Measurements from ENCODE around the gene POFUT1.
"Not testable (repeated sequence)": the region's sequence is repeated elsewhere in the genome, so short reads cannot be mapped to it uniquely, and the experiment has no call there.

The POFUT1 gene

DNA sequence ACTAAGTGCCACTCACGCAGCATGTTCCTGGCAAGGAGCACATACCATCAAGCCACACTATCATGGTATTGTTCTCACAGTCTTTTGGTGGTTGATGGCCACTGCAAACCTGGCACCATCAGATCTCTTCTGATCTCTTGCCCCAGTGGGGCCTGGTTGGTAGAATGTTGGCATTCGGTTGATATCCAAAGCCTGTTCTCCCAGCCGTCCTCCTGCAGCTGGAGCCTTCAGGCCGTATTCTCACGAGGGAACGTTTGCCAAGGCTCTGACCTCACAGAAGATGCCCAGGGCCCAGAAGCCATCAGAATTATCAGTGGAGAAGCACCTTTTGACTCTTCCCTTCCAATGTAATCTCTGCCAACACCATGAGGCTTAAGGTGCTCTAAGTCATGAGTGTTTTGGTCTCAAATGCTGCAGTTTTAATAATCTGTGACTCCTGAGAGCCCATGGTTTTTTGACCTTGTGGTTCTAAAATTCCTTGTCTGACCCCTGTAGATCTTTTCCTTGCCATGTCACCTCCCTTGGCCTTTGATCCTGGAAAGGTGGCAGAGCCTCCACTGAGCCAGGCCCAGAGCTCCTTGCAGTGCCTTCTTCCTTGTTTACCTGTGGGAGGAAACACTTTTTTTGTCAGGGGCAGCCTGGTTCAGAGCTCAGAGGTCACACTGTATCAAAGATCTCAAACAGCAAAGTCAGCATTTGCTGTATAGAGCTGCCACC, 27.8 kb downstream of the POFUT1 start:
- no peak for DNase-seq (ENCODE audit: low read depth)

DNA sequence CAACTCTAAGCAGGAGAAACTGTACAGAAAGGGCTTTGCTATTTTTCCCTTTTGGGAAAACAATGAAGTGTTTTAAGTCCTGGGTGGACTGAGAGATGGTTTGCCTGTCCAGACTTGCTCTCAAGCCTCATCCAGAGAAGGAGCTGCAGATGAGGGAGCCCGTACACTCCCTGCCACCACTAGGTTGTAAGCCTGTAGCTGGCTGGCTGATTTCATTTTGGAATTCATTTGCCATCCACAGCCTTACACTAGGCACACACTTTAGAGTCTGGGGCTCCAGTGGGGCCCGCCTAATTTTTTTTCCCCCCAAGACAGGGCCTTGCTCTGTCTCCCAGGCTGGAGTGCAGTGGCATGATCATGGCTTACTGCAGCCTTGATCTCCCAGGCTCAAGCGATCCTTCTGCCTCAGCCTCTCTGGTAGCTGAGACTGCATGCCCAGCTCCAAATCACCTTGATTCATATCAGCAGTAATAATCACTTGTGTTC, 28.4 kb downstream of the POFUT1 start:
- DNase-seq (ENCODE audit: low read depth): no peak

DNA sequence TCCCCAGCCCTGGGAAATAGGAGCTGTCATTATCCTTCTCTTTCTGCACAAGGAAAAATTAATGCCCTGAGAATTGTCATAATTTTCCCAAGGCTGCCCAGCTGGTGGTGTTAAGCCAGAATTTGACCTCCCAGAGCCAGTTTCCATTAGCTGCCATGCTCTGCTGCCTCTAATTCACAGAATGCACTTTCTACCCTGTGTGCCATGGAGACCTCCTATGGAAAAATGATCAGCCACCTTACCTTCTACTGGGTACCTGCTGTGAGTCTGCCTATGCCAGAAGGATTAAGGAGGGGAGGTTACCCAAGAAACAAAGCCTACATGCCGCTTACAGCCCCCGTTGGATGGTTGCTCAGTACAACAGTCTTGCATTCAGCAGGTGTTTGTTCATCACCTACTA, 29.1 kb downstream of the POFUT1 start:
- no peak for DNase-seq (ENCODE audit: low read depth)

DNA sequence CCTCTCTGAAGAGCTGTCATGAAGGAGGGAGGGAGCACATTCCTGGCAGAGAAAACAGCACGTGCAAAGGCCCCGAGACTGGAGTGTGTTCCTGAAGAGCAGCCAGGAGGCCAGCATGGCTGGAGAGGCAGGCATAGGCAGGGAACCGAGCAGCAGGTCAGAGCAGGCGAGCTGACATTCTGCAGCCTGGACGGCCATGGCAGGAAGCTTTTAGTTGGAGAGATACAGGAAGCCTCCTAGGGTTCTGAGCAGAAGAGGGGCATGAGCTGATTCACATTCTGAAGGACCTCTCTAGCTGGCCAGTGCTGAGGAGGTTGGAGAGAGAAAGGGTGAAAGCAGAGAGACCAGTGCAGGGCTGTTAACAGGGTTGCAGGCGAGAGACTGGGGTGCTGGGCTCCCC, 29.7 kb downstream of the POFUT1 start:
- DNase-seq (ENCODE audit: low read depth): no peak

DNA sequence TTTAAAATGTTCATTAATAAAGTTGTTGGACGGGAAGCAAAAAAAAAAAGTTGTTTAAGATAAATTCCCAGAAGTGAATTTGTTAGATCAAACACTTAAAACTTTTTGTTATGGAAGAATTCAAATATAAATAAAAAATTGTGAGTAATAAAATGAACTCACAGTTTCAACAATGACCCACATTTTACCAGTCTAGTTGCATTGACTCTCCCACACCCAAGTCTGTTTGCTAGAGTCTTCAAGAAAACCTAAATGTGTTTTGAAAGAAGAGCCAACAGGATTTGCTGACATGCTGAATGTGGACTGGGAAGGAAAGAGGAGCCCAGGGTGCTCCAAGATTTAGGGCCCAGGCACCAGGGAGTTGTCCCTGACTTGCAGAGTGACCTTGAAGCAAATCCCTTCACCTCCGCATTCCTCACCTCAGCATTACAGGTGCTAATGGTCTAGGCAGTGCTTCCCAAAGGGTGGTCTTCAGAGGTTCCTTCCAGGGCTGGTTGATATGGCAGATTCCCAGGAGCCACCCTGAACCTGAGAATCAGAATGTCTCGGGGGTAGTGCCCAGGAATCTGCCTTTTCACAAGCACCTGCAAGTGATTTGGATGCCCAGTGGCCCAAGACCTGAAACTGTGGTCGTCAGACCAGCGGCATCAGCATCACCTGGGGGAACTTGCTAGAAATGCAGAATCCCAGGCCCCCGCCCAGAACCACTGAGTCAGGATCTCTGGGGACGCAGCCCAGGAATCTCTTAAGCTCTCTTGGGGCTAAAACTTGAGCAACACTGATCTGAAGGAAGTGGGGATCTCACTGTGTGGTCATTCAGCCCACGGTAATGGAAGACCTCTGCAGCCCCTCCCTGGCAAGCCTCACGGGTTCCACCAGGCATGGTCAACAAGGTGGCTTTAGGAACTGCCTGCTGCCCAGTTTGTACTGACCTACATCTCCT, 31.1 kb downstream of the POFUT1 start:
- no peak for DNase-seq (ENCODE audit: low read depth)

DNA sequence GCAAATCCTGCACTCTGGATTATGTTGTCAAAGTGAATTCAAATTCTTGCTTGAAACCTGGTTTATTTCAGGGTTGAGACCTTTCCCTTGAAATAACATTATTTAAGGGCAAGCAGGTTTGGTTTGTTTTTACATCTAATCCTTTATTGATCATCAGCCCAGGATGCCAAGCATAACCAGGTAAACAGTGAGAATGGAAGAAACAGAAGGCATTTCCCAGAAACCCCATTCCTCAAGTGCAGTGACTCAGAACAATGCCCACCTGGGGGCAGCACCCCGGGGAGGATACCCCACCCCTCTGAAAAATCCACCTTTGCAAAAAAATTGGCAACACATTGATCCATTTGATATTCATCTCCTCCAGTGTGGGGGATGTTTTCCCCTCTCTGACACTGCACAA, 32.5 kb downstream of the POFUT1 start:
- no peak for DNase-seq (ENCODE audit: low read depth)

DNA sequence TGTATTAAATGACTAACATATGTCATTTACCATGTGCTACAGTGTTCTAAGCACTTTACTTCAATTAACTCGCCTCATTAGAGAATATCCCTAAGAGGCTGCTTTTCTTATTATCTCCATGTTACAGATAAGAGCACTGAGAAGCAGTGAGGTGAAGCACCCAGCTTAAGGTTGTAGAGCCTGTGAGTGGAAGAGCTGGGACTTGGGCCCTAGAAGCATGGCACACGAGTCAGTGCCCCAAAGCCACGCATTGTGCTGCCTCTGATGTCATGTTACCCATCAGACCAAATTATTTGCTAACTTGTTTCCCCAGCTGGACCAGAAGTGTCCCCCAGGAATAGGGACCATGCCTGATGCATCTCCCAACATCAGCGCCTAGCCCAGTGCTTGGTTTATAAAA, 34.1 kb downstream of the POFUT1 start:
- DNase-seq (ENCODE audit: low read depth): no peak

DNA sequence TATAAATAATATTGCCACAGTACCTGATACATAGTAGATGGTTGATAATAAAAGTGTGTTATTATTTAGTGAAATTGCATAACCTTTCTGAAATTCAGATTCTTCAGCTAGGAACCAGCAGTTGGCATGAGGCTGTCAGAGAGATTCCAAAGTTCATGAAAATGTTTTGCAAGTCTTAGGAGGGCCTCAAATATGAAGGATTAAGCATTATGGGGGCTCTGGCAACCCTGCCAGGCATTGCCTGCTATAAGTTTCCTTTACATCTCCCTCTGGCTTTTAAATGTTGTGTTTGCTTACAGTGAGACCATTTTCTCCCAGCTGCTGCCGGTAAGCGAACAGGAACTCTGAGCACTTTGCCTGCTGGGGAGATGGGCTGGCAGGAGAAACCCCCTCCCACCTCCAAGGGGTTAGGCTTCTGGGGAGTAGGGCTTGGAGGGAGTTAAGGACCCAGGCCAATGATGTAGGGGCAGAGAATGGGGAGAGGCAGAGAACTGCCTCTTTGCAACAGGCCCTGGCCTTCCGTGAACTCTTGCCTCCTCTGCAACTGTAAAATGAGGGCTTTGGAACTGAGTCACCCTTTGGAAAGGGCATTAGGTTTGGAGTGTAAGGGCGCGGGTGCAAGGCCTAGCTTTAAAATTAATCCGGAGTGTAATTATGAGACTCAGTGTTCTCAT, 36.6 kb downstream of the POFUT1 start:
- no peak for DNase-seq (ENCODE audit: low read depth)

DNA sequence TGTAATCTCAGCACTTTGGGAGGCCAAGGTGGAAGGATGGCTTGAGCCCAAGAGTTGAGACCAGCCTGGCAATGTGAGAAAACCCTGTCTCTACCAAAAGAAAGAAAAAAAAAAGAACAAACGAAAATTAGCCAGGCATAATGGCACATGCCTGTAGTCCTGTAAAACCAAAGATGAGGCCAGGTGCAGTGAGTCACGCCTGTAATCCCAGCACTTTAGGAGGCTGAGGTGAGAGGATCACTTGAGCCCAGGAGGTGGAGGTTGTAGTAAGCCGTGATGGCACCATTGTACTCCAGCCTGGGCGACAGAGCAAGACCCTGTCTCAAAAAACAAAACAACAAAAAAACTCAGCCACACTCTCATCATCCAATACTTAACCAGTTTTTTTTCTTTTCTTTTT, 37.3 kb downstream of the POFUT1 start:
- no peak for DNase-seq (ENCODE audit: low read depth)

DNA sequence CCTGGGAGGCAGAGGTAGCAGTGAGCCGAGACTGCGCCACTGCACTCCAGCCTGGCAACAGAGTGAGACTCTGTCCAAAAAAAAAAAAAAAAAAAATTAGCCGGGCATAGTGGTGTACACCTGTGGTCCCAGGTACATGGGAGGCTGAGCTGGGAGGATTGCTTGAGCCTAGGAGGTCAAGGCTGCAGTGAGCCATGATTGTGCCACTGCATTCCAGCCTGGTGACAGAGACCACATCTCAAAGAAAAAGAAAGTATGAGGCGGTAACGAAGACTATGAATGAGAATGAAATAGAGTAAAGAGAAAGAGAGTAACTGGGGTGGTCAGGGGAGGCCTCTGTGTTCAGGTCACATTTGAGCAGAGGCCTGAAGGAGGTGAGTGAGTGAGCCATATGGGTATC, 38.5 kb downstream of the POFUT1 start:
- not testable (repeated sequence) for DNase-seq (ENCODE audit: low read depth)

DNA sequence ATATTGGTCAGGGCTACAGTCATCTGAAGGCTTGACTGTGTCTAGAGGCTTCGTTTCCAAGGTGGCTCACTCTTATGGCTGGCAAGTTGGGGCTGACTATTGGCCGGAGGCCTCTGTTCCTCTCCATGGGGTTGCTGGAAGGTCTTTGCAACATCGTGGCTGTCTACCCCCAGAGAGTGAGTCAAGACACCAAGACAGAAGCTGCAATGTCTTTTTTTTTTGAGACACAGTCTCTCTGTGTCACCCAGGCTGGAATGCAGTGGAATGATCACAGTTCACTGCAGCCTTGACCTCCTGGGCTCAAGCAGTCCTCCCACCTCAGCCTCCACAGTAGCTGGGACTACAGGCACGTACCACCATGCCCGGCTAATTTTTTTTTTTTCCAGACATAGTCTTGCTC, 40.4 kb downstream of the POFUT1 start:
- DNase-seq (ENCODE audit: low read depth): no peak

DNA sequence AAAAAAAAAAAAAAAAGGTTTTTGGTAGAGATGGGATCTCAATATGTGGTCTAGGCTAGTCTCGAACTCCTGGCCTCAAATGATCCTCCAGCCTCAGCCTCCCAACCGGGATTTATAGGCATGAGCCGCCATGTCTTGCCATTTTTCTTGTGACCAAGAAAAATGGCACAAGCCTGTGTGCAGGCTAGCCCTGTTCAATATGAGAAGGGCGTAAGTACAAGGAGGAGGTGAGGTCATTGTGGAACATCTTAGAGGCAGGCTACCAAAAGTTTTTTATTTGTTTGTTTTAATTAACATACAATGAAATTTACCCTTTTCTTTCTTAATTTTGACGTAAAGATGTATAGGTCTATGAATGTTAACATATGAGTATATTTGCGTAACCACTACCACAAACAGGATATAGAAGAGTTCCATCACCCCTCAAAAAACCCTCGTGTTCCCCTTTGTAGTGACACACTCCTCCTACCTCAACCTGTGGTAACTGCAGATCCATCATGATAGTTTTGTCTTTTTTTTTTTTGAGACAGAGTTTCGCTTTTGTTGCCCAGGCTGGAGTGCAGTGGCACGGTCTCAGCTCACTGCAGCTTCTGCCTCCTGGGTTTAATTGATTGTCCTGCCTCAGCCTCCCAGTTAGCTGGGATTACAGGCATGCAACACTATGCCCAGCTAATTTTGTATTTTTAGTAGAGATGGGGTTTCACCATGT, 41.5 kb downstream of the POFUT1 start:
- DNase-seq (ENCODE audit: low read depth): no peak

DNA sequence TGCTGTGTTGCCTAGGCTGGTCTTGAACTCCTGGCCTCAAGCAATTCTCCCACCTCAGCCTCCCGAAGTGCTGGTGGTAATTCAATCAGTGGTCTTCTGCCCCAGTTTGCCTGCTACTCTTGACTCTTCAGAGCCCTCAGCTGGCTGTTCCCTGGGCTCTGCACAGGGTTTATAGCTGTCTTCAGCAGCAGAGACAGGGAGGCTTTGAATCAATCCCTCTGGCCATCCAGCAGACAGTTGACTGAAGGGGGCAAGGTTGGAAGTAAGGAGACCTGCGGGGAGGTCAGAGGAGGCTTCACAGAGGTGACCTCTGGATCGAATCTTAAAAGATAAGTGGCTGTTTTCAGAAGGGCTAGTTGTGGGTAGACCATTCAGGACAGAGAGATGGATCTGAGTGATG, 43.8 kb downstream of the POFUT1 start:
- no peak for DNase-seq (ENCODE audit: low read depth)

DNA sequence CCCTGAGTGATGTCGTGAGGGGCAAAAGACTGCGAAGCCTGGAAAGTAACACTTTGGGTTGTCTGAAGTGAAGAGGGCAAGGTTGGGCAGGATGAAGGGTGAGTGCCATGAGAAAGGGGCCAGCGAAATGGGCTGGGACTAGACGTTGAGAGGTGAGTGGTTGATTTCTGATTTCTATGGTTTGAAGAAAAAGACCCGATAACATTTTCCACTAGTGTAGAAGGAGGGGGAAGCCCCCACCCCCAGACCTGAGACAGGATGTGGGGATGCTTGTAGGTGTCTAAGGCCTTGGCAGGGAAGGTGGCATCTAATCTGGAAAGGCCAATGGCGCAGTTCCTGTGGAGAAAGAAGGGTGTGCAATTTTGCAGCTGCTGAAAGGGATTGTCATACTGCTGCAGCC, 44.5 kb downstream of the POFUT1 start:
- DNase-seq (ENCODE audit: low read depth): no peak

DNA sequence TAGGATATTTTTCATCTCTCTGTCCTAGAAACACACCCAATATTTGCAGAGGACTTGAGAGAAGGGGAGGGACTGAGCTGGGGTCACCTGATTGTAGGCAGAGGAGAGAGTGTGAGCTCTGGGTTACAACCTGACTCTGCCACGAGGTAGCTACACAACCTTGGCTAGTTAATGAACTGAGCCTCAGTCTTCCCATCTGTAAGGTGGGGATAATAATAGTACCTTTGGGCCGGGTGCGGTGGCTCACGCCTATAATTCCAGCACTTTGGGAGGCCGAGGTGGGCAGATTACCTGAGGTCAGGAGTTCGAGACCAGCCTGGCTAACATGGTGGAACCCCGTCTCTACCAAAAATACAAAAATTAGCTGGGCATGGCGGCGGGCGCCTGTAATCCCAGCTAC, 53.3 kb downstream of the POFUT1 start:
- not testable (repeated sequence) for DNase-seq (ENCODE audit: low read depth)

DNA sequence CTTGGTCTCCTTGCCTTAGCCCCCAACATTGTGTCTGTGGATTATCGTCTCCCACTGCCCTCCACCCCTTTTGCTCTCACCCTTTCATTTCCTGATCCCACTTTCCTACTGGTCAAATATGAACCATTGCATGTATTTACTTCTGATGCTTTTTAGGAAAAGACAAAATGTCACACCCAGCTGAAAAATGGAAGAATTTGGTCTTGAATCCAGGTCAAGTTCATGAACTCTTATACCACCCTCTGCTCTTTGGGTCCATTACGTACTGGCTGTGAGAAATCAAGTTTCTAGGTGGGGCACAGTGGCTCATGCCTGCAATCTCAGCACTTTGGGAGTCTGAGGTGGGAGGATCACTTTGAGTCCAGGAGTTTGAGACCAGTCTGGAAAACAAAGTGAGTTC, 54.0 kb downstream of the POFUT1 start:
- DNase-seq (ENCODE audit: low read depth): no peak

DNA sequence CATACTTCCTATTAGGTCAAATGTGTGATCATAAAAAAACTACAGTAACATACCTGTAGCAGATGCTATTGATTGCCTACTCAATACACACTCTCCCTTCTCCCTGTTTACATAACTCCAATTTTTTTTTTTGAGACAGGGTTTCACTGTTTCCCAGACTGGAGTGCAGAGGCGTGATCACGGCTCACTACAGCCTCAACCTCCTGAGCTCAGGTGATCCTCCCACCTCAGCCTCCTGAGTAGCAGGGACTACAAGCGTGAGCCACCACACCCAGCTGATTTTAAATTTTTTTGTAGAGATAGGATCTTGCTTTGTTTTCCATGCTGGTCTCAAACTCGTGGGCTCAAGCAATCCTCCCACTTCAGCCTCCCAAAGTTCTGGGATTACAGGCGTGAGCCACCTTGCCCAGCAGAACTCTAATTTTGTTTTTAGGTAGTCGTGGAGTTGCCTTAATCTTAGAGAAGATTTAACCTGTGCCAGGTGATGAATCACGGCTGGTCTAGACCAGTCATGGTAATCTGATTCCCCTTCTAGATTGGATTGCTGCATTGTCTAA, 55.8 kb downstream of the POFUT1 start:
- no peak for DNase-seq (ENCODE audit: low read depth)

DNA sequence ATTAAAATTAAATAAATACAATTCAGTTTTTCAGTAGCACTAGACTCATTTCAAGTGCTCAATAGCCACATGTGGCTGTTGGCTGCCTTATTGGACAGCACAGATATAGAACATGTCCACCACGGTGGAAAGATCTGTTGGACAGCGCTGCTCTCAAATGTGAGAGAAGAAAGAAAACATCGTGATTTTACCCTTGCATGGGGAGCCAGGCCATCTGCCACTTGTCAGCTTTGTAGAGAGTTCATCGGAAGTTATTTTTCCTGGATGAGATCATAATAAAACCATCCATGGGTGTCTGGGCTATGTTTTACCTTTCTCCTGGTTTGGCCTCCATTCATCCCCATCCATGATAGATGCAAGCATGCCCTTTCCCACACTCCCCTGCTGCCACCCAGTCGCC, 63.9 kb downstream of the POFUT1 start:
- no peak for DNase-seq (ENCODE audit: low read depth)

DNA sequence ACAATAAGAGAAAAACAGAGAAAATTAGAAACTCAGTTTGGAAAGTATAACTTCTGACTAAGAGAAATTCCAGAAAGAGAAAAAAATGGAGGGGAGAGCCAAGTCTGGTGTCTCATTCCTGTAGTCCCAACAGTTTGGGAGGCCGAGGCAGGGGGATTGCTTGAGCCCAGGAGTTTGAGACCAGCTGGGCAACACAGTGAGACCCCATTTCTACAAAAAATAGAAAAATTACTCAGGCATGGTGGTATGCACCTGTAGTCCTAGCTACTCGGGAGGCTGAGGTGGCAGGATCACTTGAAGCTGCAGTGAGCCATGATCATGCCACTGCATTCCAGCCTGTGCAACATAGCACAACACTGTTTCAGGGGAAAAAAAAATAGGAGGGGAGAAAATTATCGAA, 66.7 kb downstream of the POFUT1 start:
- DNase-seq (ENCODE audit: low read depth): no peak

DNA sequence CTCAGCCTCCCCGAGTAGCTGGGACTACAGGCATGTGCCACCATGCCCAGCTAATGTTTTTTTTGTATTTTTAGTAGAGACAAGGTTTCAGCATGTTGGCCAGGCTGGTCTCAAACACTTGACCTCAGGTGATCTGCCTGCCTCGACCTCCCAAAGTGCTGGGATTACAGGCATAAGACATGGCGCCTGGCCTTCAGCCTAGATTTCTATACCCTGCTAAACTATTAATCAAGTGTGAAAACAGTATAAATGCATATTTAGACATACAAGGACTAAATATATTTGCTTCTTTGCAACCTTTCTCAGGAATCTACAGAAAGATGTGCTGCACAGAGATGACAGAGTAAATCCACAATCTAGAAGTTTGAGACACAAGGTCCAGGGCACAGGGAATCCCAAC, 67.5 kb downstream of the POFUT1 start:
- DNase-seq (ENCODE audit: low read depth): not testable (repeated sequence)

DNA sequence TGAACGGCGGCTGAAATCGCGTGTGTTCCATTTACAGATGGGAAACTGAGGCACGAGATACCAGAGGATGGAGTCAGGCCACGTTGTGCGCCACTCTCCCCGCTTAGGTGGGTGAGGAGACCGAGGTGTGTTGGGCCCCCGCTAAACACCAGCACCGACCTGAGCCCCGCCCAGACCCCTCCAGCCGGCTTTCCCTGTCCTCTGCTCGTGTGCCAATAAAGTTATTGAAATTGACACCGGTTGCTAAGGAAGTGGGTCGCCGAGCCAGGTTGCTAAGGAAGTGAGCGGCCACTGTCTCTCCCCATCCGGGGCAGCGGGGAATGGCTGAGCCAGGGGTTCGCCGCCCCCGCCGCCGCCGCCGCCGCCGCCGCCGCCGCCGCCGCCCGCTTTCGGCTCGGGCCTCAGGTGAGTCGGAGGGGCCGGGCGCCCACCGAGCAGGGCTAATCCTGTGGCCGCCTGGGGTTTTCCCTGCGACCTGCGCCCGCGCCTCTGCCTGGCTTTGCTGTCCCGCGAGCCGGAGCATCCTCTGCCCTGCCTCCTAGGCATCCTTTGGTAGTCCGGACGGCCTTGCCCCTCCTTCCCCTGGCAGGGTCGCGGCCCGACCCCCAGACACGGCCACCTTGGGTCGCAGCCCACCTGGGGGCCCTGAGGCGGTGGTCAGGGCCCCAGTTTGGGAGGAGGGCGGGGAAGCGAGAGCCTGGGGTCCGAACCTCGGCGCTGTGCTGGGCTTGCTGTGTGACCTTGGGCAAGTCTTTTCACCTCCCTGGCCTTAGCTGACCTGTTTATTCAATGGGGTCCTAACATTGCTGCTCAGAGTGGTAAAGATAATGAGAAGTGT, 69.9 kb downstream of the POFUT1 start, which contains the start of gene KIF3B:
TSS of gene KIF3B (plus strand) at position 291 of the 838 bp plus-strand sequence. CDS start 32,127 bp downstream, outside the sequence.
- peak; percentile 36 for DNase-seq (ENCODE audit: low read depth)
